Endothelial cell (in vitro differentiated cells): Measurements from ENCODE around the gene NLRX1. TPM values are rescaled to one million over a fixed set of nuclear protein-coding genes. Genes with fewer than 3 reads are reported as not detected.

Source experiments
- DNase-seq: peaks from one replicate; pipeline ENCODE4 v3.0.0; 2021; ENCODE audit warnings: low spot score
- H3K27ac Mint-ChIP-seq: one replicate; pipeline ENCODE4 v1.8.0; 2021; ENCODE audit warnings: mixed read lengths, inconsistent platforms; ENCODE audit not compliant: unreplicated experiment
- H3K27me3 Mint-ChIP-seq: one replicate; pipeline ENCODE4 v1.8.0; 2021; ENCODE audit warnings: mild to moderate bottlenecking, moderate library complexity, mixed read lengths, inconsistent platforms; ENCODE audit not compliant: unreplicated experiment
- H3K36me3 Mint-ChIP-seq: one replicate; pipeline ENCODE4 v1.8.0; 2021; ENCODE audit warnings: mild to moderate bottlenecking, low read depth, mixed read lengths, inconsistent platforms; ENCODE audit not compliant: unreplicated experiment
- H3K4me1 Mint-ChIP-seq: one replicate; pipeline ENCODE4 v1.8.0; 2021; ENCODE audit warnings: mild to moderate bottlenecking, mixed read lengths, inconsistent platforms; ENCODE audit not compliant: unreplicated experiment
- H3K4me3 Mint-ChIP-seq: one replicate; pipeline ENCODE4 v1.8.0; 2021; ENCODE audit warnings: mild to moderate bottlenecking, mixed read lengths, inconsistent platforms; ENCODE audit not compliant: unreplicated experiment
- H3K9me3 Mint-ChIP-seq: one replicate; pipeline ENCODE4 v1.8.0; 2021; ENCODE audit warnings: mixed read lengths, inconsistent platforms; ENCODE audit not compliant: unreplicated experiment
- total RNA-seq: library from RNA; stranded (reverse); fragmentation: NEBNext Ultra II Directional; extraction: Animal tissue kit (Norgen Biotek cat#: 25700); gene quantifications from one replicate; pipeline ENCODE4 v1.2.1, GENCODE V29; 2021; ENCODE audit not compliant: unreplicated experiment
- TF ChIP-seq, protein P1 (sequence below): fragments of 200-600 bp; sonication (generic); IDR thresholded peaks from one replicate; pipeline ENCODE4 v1.5.0; 2021; ENCODE audit warnings: antibody characterized with exemption; ENCODE audit not compliant: unreplicated experiment

Gene NLRX1
- total RNA-seq, 1 donor from 2014 or later, result 12.3 TPM

DNA sequence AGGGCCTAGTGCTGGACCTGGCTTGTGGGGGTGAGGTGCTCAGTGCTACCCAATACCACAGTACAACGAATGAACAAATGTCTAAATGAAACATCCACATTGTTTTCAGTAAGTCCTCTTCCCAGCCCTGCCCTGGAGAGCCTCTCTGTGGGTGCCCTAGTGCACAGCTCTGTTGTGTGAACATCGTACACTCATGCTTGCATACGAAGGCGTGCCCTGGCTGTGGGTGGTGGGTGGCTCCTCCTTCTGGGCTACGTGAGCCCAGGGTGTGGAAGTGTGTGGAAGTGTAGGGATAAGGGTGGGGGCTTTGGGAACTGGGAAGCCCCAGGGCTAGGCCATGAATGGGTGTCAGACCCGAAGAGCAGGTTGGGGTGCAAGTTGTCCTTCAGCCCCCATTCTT lies 592 bp upstream of the NLRX1 start:
- H3K4me3 Mint-ChIP-seq, result peak overlapping the region; percentile 77
- H3K4me1 Mint-ChIP-seq, result peaks cover 12% of the 10 kb centered on the region
- H3K27ac Mint-ChIP-seq, result peak overlapping the region; percentile 81
- H3K36me3 Mint-ChIP-seq, result peaks cover 6% of the 10 kb centered on the region
- no peaks in the 10 kb centered on the region for H3K9me3 Mint-ChIP-seq
- TF ChIP-seq, protein P1, sequence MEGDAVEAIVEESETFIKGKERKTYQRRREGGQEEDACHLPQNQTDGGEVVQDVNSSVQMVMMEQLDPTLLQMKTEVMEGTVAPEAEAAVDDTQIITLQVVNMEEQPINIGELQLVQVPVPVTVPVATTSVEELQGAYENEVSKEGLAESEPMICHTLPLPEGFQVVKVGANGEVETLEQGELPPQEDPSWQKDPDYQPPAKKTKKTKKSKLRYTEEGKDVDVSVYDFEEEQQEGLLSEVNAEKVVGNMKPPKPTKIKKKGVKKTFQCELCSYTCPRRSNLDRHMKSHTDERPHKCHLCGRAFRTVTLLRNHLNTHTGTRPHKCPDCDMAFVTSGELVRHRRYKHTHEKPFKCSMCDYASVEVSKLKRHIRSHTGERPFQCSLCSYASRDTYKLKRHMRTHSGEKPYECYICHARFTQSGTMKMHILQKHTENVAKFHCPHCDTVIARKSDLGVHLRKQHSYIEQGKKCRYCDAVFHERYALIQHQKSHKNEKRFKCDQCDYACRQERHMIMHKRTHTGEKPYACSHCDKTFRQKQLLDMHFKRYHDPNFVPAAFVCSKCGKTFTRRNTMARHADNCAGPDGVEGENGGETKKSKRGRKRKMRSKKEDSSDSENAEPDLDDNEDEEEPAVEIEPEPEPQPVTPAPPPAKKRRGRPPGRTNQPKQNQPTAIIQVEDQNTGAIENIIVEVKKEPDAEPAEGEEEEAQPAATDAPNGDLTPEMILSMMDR, result no peak
- peaks cover 13% of the 10 kb centered on the region for H3K27me3 Mint-ChIP-seq
- DNase-seq, result no peak

- Mint-ChIP-seq H3K9me3 (no peaks in the 10 kb centered on the region), H3K4me1 (peaks cover 12% of the 10 kb centered on the region), H3K4me3 (peak overlapping the region; percentile 92), H3K27ac (peak overlapping the region; percentile 94), H3K36me3 (peaks cover 9% of the 10 kb centered on the region), H3K27me3 (peaks cover 14% of the 10 kb centered on the region)
- DNase-seq, result peak; percentile 31
- TF ChIP-seq, protein P1, result no peak
Measured at GRCh38 chr11:119169282-119169719, 776 bp downstream of the NLRX1 start.

DNA sequence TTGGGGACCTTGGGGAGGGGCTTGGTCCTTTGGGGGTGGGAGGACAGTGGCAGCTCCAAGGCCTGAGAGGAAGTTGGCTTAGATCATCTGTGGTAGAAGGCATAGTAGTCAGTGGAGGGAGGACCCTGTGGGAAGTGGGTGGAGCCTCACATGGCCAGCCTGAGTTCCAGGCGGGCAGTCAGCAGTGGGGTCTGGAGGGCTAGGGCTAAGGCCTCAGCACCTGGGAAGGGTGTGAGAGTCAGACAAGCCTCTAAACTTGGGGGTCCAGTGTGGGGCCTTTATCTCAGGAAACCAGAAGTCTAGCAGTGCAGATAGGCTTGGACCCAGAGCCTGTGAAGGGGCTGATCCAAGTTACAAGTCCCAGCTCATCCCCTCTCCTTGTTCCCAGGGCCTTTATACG lies 4.0 kb downstream of the NLRX1 start:
- no peak overlapping the region for H3K4me3 Mint-ChIP-seq
- peaks cover 20% of the 10 kb centered on the region for H3K4me1 Mint-ChIP-seq
- no peaks in the 10 kb centered on the region for H3K9me3 Mint-ChIP-seq
- H3K36me3 Mint-ChIP-seq, result peaks cover 9% of the 10 kb centered on the region
- TF ChIP-seq, protein P1, result no peak
- H3K27me3 Mint-ChIP-seq, result peaks cover 20% of the 10 kb centered on the region
- DNase-seq, result no peak
- H3K27ac Mint-ChIP-seq, result no peak overlapping the region

- TF ChIP-seq, protein P1, result no peak
- H3K9me3 Mint-ChIP-seq, result no peaks in the 10 kb centered on the region
- H3K4me3 Mint-ChIP-seq, result no peak overlapping the region
- no peak overlapping the region for H3K27ac Mint-ChIP-seq
- peaks cover 9% of the 10 kb centered on the region for H3K36me3 Mint-ChIP-seq
- H3K4me1 Mint-ChIP-seq, result peaks cover 23% of the 10 kb centered on the region
- no peak for DNase-seq
- peaks cover 17% of the 10 kb centered on the region for H3K27me3 Mint-ChIP-seq
Measured at GRCh38 chr11:119173453-119173852, 4.9 kb downstream of the NLRX1 start.

DNA sequence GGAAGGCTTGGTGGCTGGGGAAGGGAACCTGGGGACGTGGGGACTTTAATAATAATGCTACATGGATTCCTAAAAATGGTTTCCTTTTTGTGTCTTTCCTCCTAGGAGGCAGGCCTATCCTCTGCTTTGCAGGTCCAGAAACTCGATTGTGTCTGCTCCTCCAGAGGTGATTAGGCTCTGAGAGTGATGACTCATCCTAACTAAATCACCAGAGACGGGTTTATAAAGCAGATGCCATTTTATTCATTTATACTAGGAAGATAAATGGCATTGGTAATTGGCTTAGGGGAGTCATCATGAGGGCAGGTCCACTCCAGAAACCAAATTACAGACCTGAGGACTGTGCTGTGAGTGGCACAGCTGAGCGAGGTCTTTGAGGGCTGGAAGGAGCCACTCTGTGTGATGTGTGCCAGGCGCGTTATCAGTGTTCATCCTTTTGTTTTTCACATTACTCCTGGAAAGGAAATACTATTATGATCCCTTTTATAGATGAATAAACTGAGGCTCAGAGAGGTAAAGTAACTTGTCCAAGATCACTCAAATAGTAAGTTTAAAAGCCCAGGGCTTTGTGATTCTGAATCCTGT lies 7.1 kb downstream of the NLRX1 start:
- H3K27me3 Mint-ChIP-seq, result peaks cover 12% of the 10 kb centered on the region
- H3K27ac Mint-ChIP-seq, result no peak overlapping the region
- H3K9me3 Mint-ChIP-seq, result no peaks in the 10 kb centered on the region
- H3K36me3 Mint-ChIP-seq, result peaks cover 15% of the 10 kb centered on the region
- H3K4me1 Mint-ChIP-seq, result peaks cover 24% of the 10 kb centered on the region
- TF ChIP-seq, protein P1, result no peak
- no peak for DNase-seq
- H3K4me3 Mint-ChIP-seq, result no peak overlapping the region
